ENCODE measurements around the gene TEX55.

DNA sequence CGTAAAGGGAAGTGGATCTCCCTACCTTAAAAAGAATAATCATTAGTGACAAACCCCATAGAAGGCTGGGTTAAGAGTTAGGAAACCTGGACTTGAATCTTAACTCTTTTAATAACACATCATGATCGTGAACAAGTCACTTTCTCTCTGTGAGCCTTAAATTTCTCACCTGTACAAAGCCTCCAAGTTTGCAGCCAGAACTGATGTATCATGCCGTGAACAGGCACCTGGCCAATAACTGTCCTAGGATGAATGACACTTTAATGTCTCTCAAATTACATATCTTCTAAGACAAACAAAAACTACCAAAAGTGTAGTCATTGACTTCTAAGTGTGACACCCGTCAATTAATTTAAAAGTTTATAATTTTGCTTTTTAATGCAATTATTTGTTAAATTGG lies 31.4 kb downstream of the TEX55 start:
- TF ChIP-seq, protein P1, sequence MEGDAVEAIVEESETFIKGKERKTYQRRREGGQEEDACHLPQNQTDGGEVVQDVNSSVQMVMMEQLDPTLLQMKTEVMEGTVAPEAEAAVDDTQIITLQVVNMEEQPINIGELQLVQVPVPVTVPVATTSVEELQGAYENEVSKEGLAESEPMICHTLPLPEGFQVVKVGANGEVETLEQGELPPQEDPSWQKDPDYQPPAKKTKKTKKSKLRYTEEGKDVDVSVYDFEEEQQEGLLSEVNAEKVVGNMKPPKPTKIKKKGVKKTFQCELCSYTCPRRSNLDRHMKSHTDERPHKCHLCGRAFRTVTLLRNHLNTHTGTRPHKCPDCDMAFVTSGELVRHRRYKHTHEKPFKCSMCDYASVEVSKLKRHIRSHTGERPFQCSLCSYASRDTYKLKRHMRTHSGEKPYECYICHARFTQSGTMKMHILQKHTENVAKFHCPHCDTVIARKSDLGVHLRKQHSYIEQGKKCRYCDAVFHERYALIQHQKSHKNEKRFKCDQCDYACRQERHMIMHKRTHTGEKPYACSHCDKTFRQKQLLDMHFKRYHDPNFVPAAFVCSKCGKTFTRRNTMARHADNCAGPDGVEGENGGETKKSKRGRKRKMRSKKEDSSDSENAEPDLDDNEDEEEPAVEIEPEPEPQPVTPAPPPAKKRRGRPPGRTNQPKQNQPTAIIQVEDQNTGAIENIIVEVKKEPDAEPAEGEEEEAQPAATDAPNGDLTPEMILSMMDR (IDR thresholded peaks at IDR 0.05), result no peak
- no peak for TF ChIP-seq POLR2A (IDR thresholded peaks at IDR 0.05)
